HCT116 (cell line): ENCODE results near the gene CLDN15. TPM values are rescaled to one million over a fixed set of nuclear protein-coding genes. Genes with fewer than 3 reads are reported as not detected.
A peak's percentile ranks its signal among the peaks of the same experiment; 100 is the strongest.

ENCODE experiments used
- ATAC-seq: fragments of 200-7000 bp; cut with Tn5 transposase; 2 replicates; pipeline ENCODE4 v1.9.1; 2020; ENCODE audit warnings: mild to moderate bottlenecking, moderate library complexity
- BruUV-seq: library from RNA; stranded (reverse); fragments of 400-500 nt; replicated peaks from 2 replicates; lab custom pipeline; 2021; lab: Mats Ljungman, UMichigan
- CTCF ChIA-PET: fragments of 300-600 bp; sonication (Branson Sonifier 250); formaldehyde crosslinking; loops from one replicate; lab custom pipeline; 2021; ENCODE audit warnings: antibody characterized with exemption; lab: Charles Lee
- POLR2A ChIA-PET: fragments of 300-600, 350-600 bp; sonication (Branson Sonifier 250); formaldehyde crosslinking; loops from one replicate; lab custom pipeline; 2021; ENCODE audit warnings: antibody characterized with exemption; lab: Charles Lee
- RAD21 ChIA-PET, 2 experiments: fragments of 300-600 bp; sonication (Branson Sonifier 250); formaldehyde crosslinking; loops; one replicate each; lab custom pipeline; 2023; ENCODE audit warnings: low total read pairs in 2 of 2; ENCODE audit not compliant: uncharacterized antibody in 2 of 2, unreplicated experiment in 2 of 2, low non-redundant PET in 1 of 2; lab: Charles Lee
- DNase-seq: peaks from one replicate; pipeline ENCODE4 v3.0.0-alpha.2; 2010; ENCODE audit warnings: low read depth, low spot score
- H2AFZ ChIP-seq: fragments of 200-600 bp; shearing (Covaris generic), sonication (generic); 2 replicates; pipeline ENCODE4 v1.6.1; 2017; ENCODE audit warnings: low read depth, mixed run types, mixed read lengths, antibody characterized with exemption, low read length; ENCODE audit not compliant: poor library complexity, severe bottlenecking
- H3K27ac ChIP-seq: 2 replicates; pipeline ENCODE4 v1.5.1; 2012; ENCODE audit warnings: low read depth, low read length
- H3K27me3 ChIP-seq: fragments of 200-600 bp; sonication (generic); 2 replicates; pipeline ENCODE4 v1.6.1; 2016; ENCODE audit warnings: mixed run types, low read length, mixed read lengths; ENCODE audit not compliant: insufficient read depth
- H3K36me3 ChIP-seq, 2 experiments: fragments of 200-500 bp in 1 of 2; fragments of 200-600 bp in 1 of 2; sonication (Bioruptor generic) in 1 of 2; sonication (generic) in 1 of 2; 2 replicates each; pipeline versions ENCODE4 v1.5.1 to v1.6.1; 2014 to 2016; ENCODE audit warnings: low read length in 2 of 2, inconsistent platforms in 1 of 2, mixed read lengths in 1 of 2, mixed run types in 1 of 2; ENCODE audit not compliant: insufficient read depth in 2 of 2, control insufficient read depth in 1 of 2
- H3K4me1 ChIP-seq, 2 experiments: fragments of 200-600 bp in 1 of 2; sonication (generic) in 1 of 2; 2 replicates each; pipeline versions ENCODE4 v1.5.1 to v1.6.1; 2012 to 2017; ENCODE audit warnings: low read length in 2 of 2, inconsistent platforms in 1 of 2, mild to moderate bottlenecking in 1 of 2, mixed read lengths in 1 of 2, mixed run types in 1 of 2, moderate library complexity in 1 of 2; ENCODE audit not compliant: insufficient read depth in 2 of 2, control insufficient read depth in 1 of 2
- H3K4me2 ChIP-seq: fragments of 200-600 bp; sonication (generic); 2 replicates; pipeline ENCODE4 v1.6.1; 2017; ENCODE audit warnings: mixed run types, low read length, mixed read lengths
- H3K4me3 ChIP-seq, 2 experiments: fragments of 200-600 bp in 1 of 2; sonication (generic) in 1 of 2; replicated peaks in 1 of 2; 2 replicates each; pipeline ENCODE4 v1.5.1; 2011 to 2016; ENCODE audit warnings: low read length in 2 of 2, control low read depth in 1 of 2, low read depth in 1 of 2, mild to moderate bottlenecking in 1 of 2, mixed read lengths in 1 of 2, mixed run types in 1 of 2
- H3K79me2 ChIP-seq: fragments of 200-600 bp; sonication (generic); 2 replicates; pipeline ENCODE4 v1.6.1; 2017; ENCODE audit warnings: mild to moderate bottlenecking, mixed run types, low read length, moderate library complexity, mixed read lengths; ENCODE audit not compliant: insufficient read depth
- H3K9ac ChIP-seq: fragments of 200-600 bp; sonication (generic); 2 replicates; pipeline ENCODE4 v1.6.1; 2016; ENCODE audit warnings: low read length, mixed read lengths
- H3K9me2 ChIP-seq: fragments of 200-600 bp; sonication (generic), shearing (Covaris generic); 2 replicates; pipeline ENCODE4 v1.6.1; 2017; ENCODE audit warnings: mixed run types, mild to moderate bottlenecking, moderate library complexity; ENCODE audit not compliant: insufficient read depth
- H3K9me3 ChIP-seq, 2 experiments: fragments of 200-500 bp in 1 of 2; fragments of 200-600 bp in 1 of 2; sonication (Bioruptor generic) in 1 of 2; sonication (generic) in 1 of 2; 2 replicates each; pipeline ENCODE4 v1.6.1; 2014 to 2017; ENCODE audit warnings: low read length in 2 of 2, mixed read lengths in 2 of 2, inconsistent platforms in 1 of 2, low read depth in 1 of 2, mild to moderate bottlenecking in 1 of 2, mixed run types in 1 of 2, moderate library complexity in 1 of 2; ENCODE audit not compliant: control insufficient read depth in 1 of 2, insufficient read depth in 1 of 2
- H4K20me1 ChIP-seq: fragments of 200-600 bp; sonication (generic), shearing (Covaris generic); 2 replicates; pipeline ENCODE4 v1.6.1; 2017; ENCODE audit warnings: mixed run types, mild to moderate bottlenecking, moderate library complexity; ENCODE audit not compliant: insufficient read depth
- CBX3 ChIP-seq: IDR thresholded peaks from 2 replicates; pipeline ENCODE4 v1.6.1; 2012; ENCODE audit warnings: low read depth
- CEBPB ChIP-seq: IDR thresholded peaks from 2 replicates; pipeline ENCODE4 v1.6.1; 2012; ENCODE audit warnings: low read depth
- ELF1 ChIP-seq: IDR thresholded peaks from 2 replicates; pipeline ENCODE4 v1.6.1; 2012; ENCODE audit warnings: low read depth, borderline replicate concordance
- EZH2phosphoT487 ChIP-seq: fragments of 200-600 bp; IDR thresholded peaks from 2 replicates; pipeline ENCODE4 v1.6.1; 2018; ENCODE audit warnings: antibody characterized with exemption, borderline replicate concordance
- POLR2A ChIP-seq: IDR thresholded peaks from 2 replicates; pipeline ENCODE4 v1.7.0; 2011; ENCODE audit warnings: borderline replicate concordance; ENCODE audit not compliant: insufficient read depth, insufficient read length; ENCODE audit errors: extremely low read depth
- POLR2AphosphoS5 ChIP-seq: IDR thresholded peaks from 2 replicates; pipeline ENCODE4 v1.6.1; 2011; ENCODE audit warnings: mild to moderate bottlenecking, low read depth, low read length, moderate library complexity
- RAD21 ChIP-seq: IDR thresholded peaks from 2 replicates; pipeline ENCODE4 v1.6.1; 2012; ENCODE audit warnings: low read depth, mild to moderate bottlenecking
- REST ChIP-seq: IDR thresholded peaks from 2 replicates; pipeline ENCODE4 v1.6.1; 2012; ENCODE audit warnings: low read depth
- SP1 ChIP-seq: IDR thresholded peaks from 2 replicates; pipeline ENCODE4 v1.6.1; 2012; ENCODE audit warnings: low read depth
- TCF7L2 ChIP-seq: IDR thresholded peaks from 2 replicates; pipeline ENCODE4 v1.7.0; 2011; ENCODE audit warnings: borderline replicate concordance, inconsistent platforms; ENCODE audit not compliant: insufficient read depth, insufficient read length; ENCODE audit errors: extremely low read depth
- YY1 ChIP-seq: IDR thresholded peaks from 2 replicates; pipeline ENCODE4 v1.6.1; 2011; ENCODE audit warnings: low read length, low read depth, moderate library complexity, mild to moderate bottlenecking; ENCODE audit not compliant: insufficient replicate concordance; ENCODE audit errors: extremely low read depth
- ZNF274 ChIP-seq: fragments of 200-500 bp; sonication (Bioruptor generic); IDR thresholded peaks from 2 replicates; pipeline ENCODE4 v1.6.1; 2014; ENCODE audit warnings: mild to moderate bottlenecking, low read depth, low read length, inconsistent platforms
- intact Hi-C: fragments of 100-400 bp; cut with micrococcal nuclease; formaldehyde crosslinking; loops from 2 replicates; pipeline ENCODE4 v1.10.0; 2022
- total RNA-seq: library from RNA; stranded (reverse); gene quantifications from one replicate; pipeline ENCODE4 v1.2.1, GENCODE V29; 2021; ENCODE audit not compliant: unreplicated experiment
- TF ChIP-seq, protein P1 (sequence below): IDR thresholded peaks from 2 replicates; pipeline ENCODE4 v1.6.1; 2012

Gene CLDN15
- total RNA-seq, 1 experiment from 2014 or later, result 16.9 TPM

GRCh38 chr7:101245147-101245668 lies 7.6 kb upstream of the CLDN15 start:
- Histone ChIP-seq H4K20me1 (no peaks in the 10 kb centered on the region), H3K36me3 (peaks cover 5 to 9% of the 10 kb centered on the region in 2 experiments), H3K4me1 (peaks cover 14 to 23% of the 10 kb centered on the region in 2 experiments), H2AFZ (no peak overlapping the region), H3K4me3 (peak overlapping the region; percentile 99 to 100), H3K79me2 (peaks cover 73% of the 10 kb centered on the region), H3K4me2 (peak overlapping the region; percentile 98), H3K9me2 (no peaks in the 10 kb centered on the region), H3K9me3 (no peaks in the 10 kb centered on the region), H3K27me3 (no peaks in the 10 kb centered on the region), H3K27ac (peak overlapping the region; percentile 89), H3K9ac (peak overlapping the region; percentile 86)
- no peak for DNase-seq
- TSS peak; percentile 83 for BruUV-seq
- ChIA-PET POLR2A (interaction anchor here (0.6 to 2.9 kb wide), 3 partner anchors 27 to 82 kb away, joined by 3 to 11 read pairs (median 4); partner anchors contain the start of genes PLOD3 and ZNHIT1), RAD21 (interaction anchor here in 1 of 2 experiments (0.6 to 2.0 kb wide), 2 partner anchors 101 to 106 kb away, joined by 4 to 6 read pairs; no protein-coding TSS in a partner anchor), CTCF (interaction anchor here (0.8 to 2.5 kb wide), 8 partner anchors 25 to 102 kb away, joined by 3 to 38 read pairs (median 4); partner anchors contain the start of genes PLOD3 and ZNHIT1)
- TF ChIP-seq POLR2A, result peak; percentile 43
- no peak for TF ChIP-seq ZNF274
- TF ChIP-seq POLR2AphosphoS5, result peak; percentile 21
- no peak for TF ChIP-seq CEBPB
- peak; percentile 34 for TF ChIP-seq YY1
- no peak for ATAC-seq
- intact Hi-C loops, result no loop called here

- Histone ChIP-seq H3K27ac (peak within 1 kb of the TSS; percentile 89), H2AFZ (peak within 1 kb of the TSS; percentile 53), H3K9me3 (no peaks in the 10 kb centered on the region), H3K4me3 (peak within 1 kb of the TSS; percentile 99 to 100), H4K20me1 (no peaks in the 10 kb centered on the region), H3K9me2 (no peaks in the 10 kb centered on the region), H3K4me2 (peak within 1 kb of the TSS; percentile 98), H3K9ac (peak within 1 kb of the TSS; percentile 86), H3K36me3 (peaks cover 5 to 12% of the 10 kb centered on the region in 2 experiments), H3K4me1 (peaks cover 14 to 22% of the 10 kb centered on the region in 2 experiments), H3K79me2 (peaks cover 66% of the 10 kb centered on the region), H3K27me3 (no peaks in the 10 kb centered on the region)
- no TSS peak for BruUV-seq
- ChIA-PET CTCF (interaction anchor here (0.8 to 2.5 kb wide), 13 partner anchors 8 to 150 kb away, joined by 3 to 38 read pairs (median 4); partner anchors contain the start of genes PLOD3 and ZNHIT1), POLR2A (interaction anchor here (0.6 to 2.9 kb wide), 7 partner anchors 8 to 101 kb away, joined by 3 to 11 read pairs (median 3); partner anchors contain the start of genes PLOD3 and ZNHIT1), RAD21 (interaction anchor here in 1 of 2 experiments (2.0 kb wide), 1 partner anchor 101 kb away, joined by 6 read pairs; no protein-coding TSS in a partner anchor)
- ATAC-seq (peak; percentile 92), DNase-seq (peak; percentile 81)
- intact Hi-C loops, result loop anchor here (1.0 kb wide), 1 partner anchor 100 kb away; no protein-coding TSS in a partner anchor
- no peak for TF ChIP-seq CBX3
- TF ChIP-seq EZH2phosphoT487, result no peak
- TF ChIP-seq REST, result no peak
- TF ChIP-seq, protein P1, sequence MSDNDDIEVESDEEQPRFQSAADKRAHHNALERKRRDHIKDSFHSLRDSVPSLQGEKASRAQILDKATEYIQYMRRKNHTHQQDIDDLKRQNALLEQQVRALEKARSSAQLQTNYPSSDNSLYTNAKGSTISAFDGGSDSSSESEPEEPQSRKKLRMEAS, result no peak
- TF ChIP-seq RAD21, result no peak
- no peak for TF ChIP-seq TCF7L2
- TF ChIP-seq ZNF274, result no peak
- no peak for TF ChIP-seq SP1
- no peak for TF ChIP-seq POLR2A
- TF ChIP-seq ELF1, result no peak
- TF ChIP-seq POLR2AphosphoS5, result peak; percentile 87
These were observed 7.0 kb upstream of the CLDN15 start, which contains the start of gene FIS1 for GRCh38 chr7:101244375-101245146. FIS1 (minus strand) TSS chr7:101245081; CDS start chr7:101245004, 77 bp downstream.
